ENCODE measurements around the gene TRIM49. TPM values are rescaled to one million over a fixed set of nuclear protein-coding genes. Genes with fewer than 3 reads are reported as not detected.
"Not testable (repeated sequence)": the region's sequence is repeated elsewhere in the genome, so short reads cannot be mapped to it uniquely, and the experiment has no call there.

Gene TRIM49, protein sequence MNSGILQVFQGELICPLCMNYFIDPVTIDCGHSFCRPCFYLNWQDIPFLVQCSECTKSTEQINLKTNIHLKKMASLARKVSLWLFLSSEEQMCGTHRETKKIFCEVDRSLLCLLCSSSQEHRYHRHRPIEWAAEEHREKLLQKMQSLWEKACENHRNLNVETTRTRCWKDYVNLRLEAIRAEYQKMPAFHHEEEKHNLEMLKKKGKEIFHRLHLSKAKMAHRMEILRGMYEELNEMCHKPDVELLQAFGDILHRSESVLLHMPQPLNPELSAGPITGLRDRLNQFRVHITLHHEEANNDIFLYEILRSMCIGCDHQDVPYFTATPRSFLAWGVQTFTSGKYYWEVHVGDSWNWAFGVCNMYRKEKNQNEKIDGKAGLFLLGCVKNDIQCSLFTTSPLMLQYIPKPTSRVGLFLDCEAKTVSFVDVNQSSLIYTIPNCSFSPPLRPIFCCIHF
- total RNA-seq = not detected in 2 replicates

DNA sequence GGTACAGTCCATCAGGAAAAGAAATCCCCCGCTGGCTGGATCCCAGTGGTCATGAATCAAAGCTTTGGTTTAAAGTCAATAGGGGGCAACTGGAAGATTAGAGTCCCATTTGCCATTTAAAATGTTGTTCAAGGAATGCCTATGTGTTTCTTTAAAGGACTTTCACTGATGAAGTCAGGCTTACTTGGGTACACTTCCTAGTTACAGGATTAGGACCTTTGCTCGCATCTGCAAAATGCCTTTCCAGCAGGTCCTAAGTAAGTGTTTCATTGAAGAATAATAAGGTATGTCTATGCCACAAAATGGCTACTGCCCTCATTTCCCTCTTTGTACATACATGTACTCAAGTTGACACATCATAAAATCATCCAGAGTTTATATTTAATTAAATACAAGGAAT, at the start of gene TRIM49:
Gene TRIM49 (minus strand): TSS at position 101 of the 400 bp plus-strand sequence. CDS start 4,106 bp downstream, outside the sequence.
- not testable (repeated sequence) for DNase-seq (ENCODE audit: low read depth in 2 of 2)

DNA sequence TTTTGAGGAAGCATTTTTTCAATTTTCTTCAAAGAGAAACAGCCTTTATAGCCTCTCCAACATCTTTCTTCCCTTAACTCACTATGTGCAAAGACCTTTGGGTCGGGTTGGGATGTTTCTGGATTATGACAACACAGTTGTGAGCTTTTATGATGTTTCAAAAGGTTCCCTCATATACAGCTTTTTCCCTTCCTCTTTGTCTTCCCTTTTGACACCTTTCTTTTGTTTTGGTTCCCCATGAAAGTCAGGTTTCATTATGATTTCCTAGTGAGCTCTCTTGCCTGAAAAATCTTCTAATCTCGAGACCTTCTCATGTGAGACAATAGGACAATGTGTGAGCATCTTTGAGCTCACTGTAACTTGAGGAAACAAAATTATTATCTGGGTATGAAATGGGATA, 18.3 kb upstream of the TRIM49 start:
- not testable (repeated sequence) for DNase-seq (ENCODE audit: low read depth in 2 of 2)

DNA sequence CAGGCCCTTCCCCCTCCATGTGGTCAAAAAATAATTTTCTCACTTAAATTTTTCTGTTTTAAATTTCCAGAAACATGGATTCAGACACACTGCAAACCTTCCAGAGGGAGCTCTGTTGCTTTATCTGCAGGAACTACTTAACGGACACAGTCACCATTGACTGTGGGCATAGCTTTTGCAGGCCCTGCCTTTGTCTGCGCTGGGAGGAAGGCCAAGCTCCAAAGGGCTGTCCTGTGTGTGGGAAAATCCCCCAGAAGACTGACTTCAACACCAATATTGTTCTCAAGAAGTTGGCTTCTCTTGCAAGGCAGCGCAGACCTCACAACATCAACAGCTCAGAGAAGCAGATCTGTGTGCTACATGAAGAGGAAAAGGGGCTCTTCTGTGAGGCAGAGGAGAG, 11.6 kb upstream of the TRIM49 start:
- DNase-seq (ENCODE audit: low read depth in 2 of 2) = not testable (repeated sequence)

DNA sequence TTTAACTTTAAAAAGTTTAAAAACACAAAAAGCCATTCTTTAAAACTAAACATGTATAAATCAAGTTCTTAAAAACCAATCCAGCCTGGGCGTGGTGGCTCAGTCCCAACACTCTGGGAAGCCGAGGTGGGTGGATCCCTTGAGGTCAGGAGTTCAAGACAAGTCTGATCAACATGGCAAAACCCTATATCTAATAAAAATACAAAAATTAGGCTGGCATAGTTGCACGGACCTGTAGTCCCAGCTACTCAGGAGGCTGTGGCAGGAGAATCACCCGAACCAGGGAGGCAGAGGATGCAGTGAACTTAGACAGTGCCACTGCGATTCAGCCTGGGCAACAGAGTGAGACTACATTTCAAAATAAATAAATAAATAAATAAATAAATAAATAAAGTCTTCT, 5.2 kb upstream of the TRIM49 start:
- DNase-seq (ENCODE audit: low read depth in 2 of 2) = not testable (repeated sequence)

DNA sequence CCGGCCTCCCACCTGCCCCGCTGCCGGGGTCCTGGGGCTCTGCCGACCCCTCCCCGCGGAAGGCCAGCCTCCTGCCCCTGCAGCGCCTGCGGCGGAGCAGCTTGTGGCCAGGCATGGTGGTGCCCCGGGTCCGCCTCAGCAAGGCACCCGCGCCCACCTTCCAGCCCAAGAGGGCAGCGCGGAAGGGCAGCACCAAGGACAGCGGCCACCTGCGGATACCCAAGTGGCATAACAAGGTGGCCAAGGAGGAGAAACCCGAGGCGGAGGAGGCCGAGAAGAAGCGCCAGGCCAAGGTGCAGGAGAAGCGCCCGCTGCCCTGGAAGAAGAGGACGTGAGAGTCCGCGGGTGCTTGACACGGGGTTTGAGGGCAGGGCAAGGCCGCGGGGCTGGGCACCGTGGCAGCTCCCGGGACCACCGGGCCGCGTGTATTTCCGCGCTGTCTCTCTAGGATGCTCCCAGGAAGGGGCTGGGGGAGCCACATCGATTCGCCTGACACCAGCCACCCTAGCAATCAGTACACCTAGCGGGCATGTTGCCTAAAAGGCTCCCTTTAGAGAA, 20.8 kb downstream of the TRIM49 start:
- DNase-seq (ENCODE audit: low read depth in 2 of 2) = not testable (repeated sequence)

DNA sequence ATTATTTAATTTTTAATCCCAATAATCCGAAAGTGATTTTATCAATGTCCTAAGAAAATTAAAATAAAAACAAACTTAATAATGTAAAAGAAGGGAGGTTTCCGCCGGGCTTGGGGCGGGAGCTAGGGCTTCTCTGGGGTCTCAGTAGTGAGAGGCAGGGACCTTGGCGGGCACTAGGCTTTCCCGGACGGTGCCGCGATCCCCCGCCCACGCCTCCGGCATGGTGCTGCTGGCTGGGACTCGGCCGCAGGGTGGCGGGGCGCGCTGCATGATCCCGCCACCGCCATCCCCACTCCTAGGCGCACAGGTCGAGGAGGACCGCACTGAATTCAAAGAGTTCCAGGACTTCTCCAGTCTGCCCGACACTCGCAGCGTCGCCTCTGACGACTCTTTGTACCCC, 22.6 kb downstream of the TRIM49 start:
- not testable (repeated sequence) for DNase-seq (ENCODE audit: low read depth in 2 of 2)

DNA sequence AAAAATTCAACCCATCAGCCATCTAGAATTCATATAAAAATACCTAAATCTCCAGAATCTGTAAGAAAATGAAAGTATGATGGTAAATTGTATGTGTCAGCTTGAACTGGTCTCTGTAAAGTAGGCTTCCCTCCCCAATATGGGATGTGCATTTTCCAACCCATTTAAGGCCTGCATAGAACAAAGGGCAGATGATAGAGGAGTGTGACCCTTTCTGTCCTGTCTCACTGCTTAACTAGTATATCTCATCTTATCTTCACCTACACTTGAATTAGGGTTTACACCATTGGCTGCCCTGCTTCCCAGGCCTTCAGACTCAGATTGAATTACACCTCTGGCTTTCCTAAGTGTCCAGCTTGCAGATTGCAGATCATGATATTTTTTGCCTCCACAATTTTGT, 57.6 kb downstream of the TRIM49 start:
- DNase-seq (ENCODE audit: low read depth in 2 of 2) = not testable (repeated sequence)

Other genes starting within 250 kb of the TRIM49 start
- gene TRIM77, start 98.3 kb downstream of the TRIM49 start, total RNA-seq = not detected in 2 replicates
- not detected in 2 replicates for gene TRIM64B, start 69.9 kb upstream of the TRIM49 start, total RNA-seq
- gene TRIM49D1, start 113.7 kb upstream of the TRIM49 start, total RNA-seq = not detected in 2 replicates
- gene TRIM49D2, start 115.5 kb upstream of the TRIM49 start, total RNA-seq = not detected in 2 replicates
- not detected in 2 replicates for gene TRIM64, start 157.5 kb upstream of the TRIM49 start, total RNA-seq
- not detected in 2 replicates for gene TRIM49C, start 222.5 kb upstream of the TRIM49 start, total RNA-seq

All from lung microvascular endothelial cell (primary cell).